ENCODE results near the gene TNNI3. TPM values are rescaled to one million over a fixed set of nuclear protein-coding genes. Genes with fewer than 3 reads are reported as not detected.

The TNNI3 gene
- total and polyA plus RNA-seq, 9 of the 15 experiments (the other 6 are each of a cell fraction or from before 2014, with no cell fraction given) = 4.7 to 158 (median 42.0) TPM

DNA sequence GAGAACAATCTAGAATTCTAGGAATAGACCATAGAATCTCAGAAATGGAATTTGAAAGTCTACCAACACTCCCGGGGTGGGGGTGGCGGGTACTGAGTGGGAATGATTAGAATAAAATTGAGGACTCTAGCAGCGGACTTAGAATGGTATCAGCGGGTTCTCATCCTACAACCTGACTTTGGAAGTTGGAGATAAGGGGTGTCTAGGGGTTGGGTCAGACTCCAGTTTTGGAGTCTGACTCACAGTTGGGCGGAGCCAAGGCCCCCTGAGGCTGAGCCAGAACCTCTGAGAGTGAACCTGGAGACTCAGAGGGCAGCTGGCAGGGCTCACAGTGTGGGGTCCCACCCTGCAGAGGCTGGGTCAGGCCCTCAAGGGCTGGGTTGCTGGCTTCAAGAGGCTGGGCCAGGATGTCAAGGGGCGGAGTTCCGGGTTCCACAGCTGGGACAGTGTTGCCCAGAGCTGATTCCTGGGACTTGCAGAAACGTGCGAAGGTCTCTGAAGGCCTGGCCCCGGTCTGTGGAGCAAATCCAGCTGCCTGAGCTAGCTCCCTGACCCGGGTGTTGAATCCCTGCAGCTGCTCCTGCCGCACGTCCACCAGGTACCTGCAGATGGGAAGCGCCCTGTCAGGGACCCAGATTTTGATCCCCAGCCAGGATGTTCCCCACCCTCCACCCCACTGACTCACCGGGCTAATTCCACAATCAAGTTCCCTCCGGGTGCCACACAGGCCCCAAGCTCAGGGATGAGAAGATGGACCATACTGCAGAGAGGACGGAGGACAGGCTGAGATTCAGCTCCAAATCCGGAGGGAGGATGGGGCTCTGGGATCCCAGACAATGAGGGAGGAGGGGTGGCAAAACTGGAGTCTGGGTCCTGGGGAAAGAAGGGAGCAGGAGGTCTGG lies 1.6 kb upstream of the TNNI3 start (continued):
- TF ChIP-seq, protein P1, sequence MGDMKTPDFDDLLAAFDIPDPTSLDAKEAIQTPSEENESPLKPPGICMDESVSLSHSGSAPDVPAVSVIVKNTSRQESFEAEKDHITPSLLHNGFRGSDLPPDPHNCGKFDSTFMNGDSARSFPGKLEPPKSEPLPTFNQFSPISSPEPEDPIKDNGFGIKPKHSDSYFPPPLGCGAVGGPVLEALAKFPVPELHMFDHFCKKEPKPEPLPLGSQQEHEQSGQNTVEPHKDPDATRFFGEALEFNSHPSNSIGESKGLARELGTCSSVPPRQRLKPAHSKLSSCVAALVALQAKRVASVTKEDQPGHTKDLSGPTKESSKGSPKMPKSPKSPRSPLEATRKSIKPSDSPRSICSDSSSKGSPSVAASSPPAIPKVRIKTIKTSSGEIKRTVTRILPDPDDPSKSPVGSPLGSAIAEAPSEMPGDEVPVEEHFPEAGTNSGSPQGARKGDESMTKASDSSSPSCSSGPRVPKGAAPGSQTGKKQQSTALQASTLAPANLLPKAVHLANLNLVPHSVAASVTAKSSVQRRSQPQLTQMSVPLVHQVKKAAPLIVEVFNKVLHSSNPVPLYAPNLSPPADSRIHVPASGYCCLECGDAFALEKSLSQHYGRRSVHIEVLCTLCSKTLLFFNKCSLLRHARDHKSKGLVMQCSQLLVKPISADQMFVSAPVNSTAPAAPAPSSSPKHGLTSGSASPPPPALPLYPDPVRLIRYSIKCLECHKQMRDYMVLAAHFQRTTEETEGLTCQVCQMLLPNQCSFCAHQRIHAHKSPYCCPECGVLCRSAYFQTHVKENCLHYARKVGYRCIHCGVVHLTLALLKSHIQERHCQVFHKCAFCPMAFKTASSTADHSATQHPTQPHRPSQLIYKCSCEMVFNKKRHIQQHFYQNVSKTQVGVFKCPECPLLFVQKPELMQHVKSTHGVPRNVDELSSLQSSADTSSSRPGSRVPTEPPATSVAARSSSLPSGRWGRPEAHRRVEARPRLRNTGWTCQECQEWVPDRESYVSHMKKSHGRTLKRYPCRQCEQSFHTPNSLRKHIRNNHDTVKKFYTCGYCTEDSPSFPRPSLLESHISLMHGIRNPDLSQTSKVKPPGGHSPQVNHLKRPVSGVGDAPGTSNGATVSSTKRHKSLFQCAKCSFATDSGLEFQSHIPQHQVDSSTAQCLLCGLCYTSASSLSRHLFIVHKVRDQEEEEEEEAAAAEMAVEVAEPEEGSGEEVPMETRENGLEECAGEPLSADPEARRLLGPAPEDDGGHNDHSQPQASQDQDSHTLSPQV (IDR thresholded peaks at IDR 0.05) = 0 out of 2 replicates have a peak, but pooled peaks have one; percentile 20
- TF ChIP-seq MTA3 (IDR thresholded peaks at IDR 0.05; ENCODE audit: borderline replicate concordance) (peak; percentile 73; the same call in 1 of the 2 replicates), GTF2B (IDR thresholded peaks at IDR 0.05; ENCODE audit: extremely low read depth, insufficient read length) (no peak), POLR2G (IDR thresholded peaks at IDR 0.05; ENCODE audit: low read depth, low read length) (peak; percentile 91), SRF (CRISPR knock-in tag; IDR thresholded peaks at IDR 0.05) (peak in 1 of 2 experiments; percentile 72; a peak in 1 of 4 replicates), ZEB2 (IDR thresholded peaks at IDR 0.05) (peak; percentile 70; the same call in 1 of the 2 replicates), JUND (IDR thresholded peaks at IDR 0.05; ENCODE audit: borderline replicate concordance, low read depth, low read length) (peak; percentile 100), JUND (tag; IDR thresholded peaks at IDR 0.05; ENCODE audit: borderline replicate concordance, low read depth, low read length) (peak; percentile 97; the same call in 2 of the 3 replicates)
- TF ChIP-seq, protein P2, sequence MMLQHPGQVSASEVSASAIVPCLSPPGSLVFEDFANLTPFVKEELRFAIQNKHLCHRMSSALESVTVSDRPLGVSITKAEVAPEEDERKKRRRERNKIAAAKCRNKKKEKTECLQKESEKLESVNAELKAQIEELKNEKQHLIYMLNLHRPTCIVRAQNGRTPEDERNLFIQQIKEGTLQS (IDR thresholded peaks at IDR 0.05) = peak; percentile 99
- TF ChIP-seq, protein P2 (CRISPR knock-in tag; conservative IDR thresholded peaks at IDR 0.05) = peak; percentile 100
